IPS-18c (cell line): ENCODE measurements around the gene SLC5A4.
"Not testable (repeated sequence)": the region's sequence is repeated elsewhere in the genome, so short reads cannot be mapped to it uniquely, and the experiment has no call there.

Source experiments
- H3K4me3 ChIP-seq: 2 replicates; pipeline ENCODE4 v1.7.0; 2013; ENCODE audit warnings: low read depth, mild to moderate bottlenecking, low read length, moderate library complexity; ENCODE audit not compliant: insufficient read depth
- H3K9me3 ChIP-seq: one replicate; pipeline ENCODE4 v1.6.1; 2013; ENCODE audit warnings: mild to moderate bottlenecking, low read length, moderate library complexity; ENCODE audit not compliant: control insufficient read depth, insufficient read depth

SLC5A4 gene

DNA sequence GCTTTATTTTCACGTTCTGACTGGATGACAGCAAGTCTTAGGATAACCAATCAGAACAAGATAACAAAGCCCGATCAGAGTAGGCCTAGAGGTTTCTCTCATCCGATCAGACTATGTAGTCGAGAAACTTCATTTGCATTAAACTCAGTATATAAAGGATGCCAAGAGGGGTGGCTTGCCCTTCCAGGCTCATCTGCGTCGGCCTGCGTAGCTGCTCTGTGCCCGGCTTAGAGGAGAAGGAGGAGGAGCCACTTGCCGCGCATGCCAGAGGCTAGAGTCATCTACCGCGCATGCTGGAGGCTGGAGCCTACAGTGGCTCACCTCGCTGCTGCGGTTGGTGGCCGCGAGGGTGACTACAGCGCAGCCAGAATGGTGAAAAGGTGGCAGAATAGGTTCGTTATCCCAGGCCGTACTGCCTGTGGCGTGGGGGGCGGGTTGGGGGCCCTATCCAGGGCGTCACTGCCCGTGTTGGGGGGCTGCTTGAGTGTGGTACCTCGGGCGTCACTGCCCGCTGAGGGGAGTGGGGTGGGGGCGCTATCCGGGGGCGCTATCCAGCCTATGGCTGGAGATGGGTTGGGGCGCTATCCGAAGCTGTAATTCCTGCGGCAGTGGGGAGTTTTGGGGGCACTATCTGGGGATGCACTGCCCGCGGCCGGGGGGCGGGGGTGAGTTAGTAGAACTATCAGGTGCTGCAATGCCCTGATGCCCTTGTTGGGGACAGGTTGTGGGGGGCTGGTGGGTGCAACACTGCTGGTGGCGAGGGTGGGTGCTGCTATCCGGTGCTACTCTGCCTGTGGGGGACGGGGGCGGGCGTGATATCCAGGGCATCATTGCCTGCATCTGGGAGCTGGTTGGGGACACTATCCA, 50.1 kb downstream of the SLC5A4 start, which contains the start of gene RFPL2:
RFPL2 (minus strand) TSS at position 218 of the 867 bp plus-strand sequence. CDS start 2,622 bp downstream, outside the sequence.
- H3K4me3 ChIP-seq = peak within 1 kb of the TSS; percentile 36

DNA sequence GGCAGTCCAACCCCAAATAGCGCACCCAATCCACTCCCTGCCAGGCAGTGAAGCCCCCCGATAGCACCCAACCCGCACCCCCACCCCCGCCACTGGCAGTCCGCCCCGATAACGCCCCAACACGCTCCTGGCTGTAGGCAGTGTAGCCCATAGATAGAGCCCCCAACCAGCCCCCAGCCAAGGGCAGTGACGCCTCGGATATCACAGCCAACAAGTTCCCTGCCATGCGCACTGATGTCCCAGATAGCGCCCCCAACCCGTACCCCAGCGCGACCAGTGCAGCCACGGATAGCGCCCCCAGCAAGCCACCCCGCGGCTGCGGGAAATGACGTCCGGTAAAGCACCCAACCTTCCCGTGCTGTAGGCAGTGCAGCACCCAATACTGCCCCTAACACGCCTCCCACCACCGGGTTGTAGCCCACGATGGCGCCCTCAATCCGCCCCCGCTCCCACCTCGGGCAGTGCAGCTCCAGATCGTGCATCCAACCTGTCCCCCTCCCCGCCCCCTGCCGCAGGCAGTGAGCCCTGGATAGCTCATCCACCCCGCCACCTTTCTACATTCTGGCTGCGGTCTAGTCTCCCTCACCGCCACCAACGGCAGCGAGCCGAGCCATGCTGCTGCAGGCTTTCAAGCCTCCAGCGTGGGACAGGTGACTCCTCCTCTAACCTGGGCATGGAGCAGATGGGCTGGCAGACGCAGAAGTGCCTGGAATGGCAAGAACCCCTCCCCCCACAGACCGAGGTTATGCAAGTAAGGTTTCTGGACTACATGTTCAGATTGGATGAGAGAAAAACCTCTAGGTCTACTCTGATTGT, 50.9 kb downstream of the SLC5A4 start:
- peaks cover 3% of the 10 kb centered on the region for H3K9me3 ChIP-seq
- H3K4me3 ChIP-seq = peak overlapping the region; percentile 36

More for the DNA sequence above, 50.1 kb downstream of the SLC5A4 start, which contains the start of gene RFPL2:
- peaks cover 3% of the 10 kb centered on the region for H3K9me3 ChIP-seq

DNA sequence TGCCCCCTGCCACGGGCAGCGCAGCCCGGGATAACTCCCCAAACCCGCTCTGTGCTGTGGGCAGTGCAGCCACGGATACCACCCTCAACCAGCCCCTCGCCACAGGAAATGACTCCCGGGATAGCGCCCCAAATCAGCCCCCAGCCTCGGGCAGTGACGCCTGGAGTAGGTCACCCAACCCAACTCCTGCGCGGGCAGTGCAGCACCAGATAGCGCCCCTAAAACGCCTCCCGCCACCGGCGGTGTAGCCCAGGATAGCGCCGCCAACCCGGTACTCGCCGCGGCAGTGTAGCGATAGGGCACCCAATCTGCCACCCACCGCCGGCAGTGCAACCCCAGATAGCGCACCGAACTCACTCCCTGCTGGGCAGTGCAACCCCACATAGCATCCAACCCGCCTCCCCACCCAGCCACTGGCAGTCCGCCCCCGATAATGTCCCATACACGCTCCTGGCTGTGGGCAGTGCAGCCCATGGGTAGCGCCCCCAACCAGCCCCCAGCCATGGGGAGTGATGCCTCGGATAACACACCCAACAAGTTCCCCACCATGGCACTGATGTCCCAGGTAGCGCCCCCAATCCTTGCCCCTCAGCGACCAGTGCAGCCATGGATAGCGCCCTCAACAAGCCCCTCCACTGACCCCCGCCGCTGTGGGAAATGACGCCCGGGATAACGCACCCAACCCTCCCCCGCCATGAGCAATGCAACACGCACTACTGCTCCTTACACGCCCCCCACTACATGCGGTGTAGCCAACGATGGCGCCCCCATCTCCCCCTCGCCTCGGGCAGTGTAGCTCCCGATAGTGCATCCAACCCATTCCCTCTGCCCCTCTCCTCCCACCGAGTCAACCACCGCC, 51.7 kb downstream of the SLC5A4 start:
- Histone ChIP-seq H3K9me3 (peaks cover 3% of the 10 kb centered on the region), H3K4me3 (peak overlapping the region; percentile 36)

DNA sequence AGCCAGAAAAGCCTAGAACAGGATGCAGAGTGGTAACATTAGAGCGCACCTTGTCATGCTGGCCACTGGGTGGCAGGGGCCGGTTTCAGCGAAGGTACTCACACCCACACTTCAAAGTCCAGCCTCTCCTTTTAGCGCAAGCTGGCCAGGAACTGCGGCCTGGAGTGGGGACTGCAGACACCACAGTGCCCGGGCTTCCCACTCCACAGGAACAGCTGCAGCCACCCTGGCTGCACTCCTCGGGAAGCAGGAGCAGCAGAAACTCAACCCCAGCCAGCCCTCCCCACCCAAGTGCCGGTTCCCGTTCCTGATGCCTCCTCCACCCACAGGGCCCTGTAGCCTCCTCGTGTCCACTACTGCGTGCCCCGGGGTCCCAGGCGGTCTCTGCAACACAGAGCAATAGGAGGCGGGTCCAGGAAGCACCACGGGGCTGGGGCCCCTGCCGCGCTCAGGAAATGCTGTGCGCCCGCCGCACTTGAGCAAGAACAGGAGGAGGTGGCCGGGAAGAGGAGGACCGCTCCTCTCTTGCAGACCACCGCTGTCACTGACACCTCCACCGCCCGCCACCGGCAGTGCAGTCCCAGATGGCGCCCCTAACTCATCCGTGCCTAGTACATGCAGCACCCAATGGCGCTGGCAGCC, 52.5 kb downstream of the SLC5A4 start:
- H3K4me3 ChIP-seq = peak overlapping the region; percentile 36
- H3K9me3 ChIP-seq = peaks cover 3% of the 10 kb centered on the region

DNA sequence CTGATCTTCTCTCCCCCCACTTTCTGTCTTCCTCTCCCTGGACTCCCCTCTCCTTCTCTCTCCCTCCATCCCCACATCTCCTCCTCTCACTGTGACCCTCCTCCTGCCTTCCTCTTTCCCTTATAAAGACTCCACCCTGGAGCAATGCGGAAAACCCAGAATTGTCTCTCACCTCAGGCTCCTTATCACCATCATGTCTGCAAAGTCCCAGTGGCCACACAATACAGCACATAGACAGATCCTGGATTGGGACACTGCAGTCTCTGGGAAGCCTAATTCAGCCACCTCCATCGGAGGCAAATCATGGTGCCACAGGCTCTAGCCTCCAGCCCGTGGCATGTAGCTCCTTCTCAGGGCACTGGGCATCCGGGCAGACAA, 53.0 kb downstream of the SLC5A4 start:
- peak overlapping the region; percentile 36; the same call in 1 of the 2 replicates for H3K4me3 ChIP-seq
- H3K9me3 ChIP-seq = peaks cover 3% of the 10 kb centered on the region

DNA sequence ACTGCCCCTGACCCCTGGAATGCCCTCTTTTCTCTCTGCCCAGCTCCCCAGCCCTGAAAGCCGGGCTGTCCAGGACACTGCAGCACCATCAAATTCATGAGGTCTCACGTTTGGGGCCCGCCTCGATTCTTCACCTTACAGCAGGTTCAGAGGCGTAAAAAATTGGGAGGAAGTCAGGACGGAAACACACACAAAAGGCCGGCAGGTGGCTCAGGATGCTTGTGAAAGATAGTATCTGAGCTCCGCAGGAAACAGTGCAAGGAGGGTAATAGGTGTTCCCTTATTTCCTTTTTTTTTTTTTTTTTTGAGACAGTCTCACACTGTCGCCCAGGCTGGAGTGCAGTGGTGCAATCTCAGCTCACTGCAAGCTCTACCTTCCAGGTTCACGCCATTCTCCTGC, 54.4 kb downstream of the SLC5A4 start:
- no peak overlapping the region for H3K4me3 ChIP-seq
- H3K9me3 ChIP-seq = peaks cover 3% of the 10 kb centered on the region

DNA sequence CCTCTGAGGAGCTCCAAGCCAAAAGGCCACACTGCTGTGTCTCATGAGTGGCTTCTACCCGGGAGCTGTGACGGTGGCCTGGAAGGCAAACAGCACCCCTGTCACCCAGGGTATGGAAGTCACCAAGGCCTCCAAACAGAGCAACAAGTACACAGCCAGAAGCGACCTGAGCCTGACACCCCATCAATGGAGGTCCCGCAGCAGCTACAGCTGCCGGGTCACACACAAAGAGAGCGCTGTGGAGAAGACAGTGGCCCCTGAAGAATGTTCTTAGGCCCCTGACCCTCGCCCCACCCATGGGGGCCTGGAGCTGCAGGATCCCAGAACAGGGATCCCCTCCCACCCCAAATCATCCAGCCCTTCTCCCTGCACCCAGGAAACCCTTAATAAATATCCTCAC, 55.2 kb downstream of the SLC5A4 start:
- Histone ChIP-seq H3K9me3 (peaks cover 3% of the 10 kb centered on the region), H3K4me3 (no peak overlapping the region)

DNA sequence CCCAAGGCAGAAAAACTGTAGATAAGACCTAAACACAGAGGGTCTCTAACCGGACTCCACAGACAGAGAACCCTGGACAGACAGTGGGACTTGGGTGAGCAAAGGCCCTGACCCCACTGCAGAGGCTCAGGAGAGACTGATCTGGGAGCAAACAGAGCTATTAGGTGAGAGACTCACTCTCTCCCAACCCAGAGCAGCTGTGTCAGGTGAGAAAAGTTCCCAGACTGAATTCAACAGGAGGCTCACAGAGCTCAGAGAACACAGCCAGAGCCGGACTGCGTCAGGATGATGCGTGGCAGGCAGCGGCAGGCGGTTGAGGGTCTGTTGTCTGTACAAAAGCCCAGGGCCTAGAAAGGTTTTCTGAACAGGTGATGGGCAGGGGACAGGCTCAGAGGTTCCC, 55.8 kb downstream of the SLC5A4 start:
- no peak overlapping the region for H3K4me3 ChIP-seq

DNA sequence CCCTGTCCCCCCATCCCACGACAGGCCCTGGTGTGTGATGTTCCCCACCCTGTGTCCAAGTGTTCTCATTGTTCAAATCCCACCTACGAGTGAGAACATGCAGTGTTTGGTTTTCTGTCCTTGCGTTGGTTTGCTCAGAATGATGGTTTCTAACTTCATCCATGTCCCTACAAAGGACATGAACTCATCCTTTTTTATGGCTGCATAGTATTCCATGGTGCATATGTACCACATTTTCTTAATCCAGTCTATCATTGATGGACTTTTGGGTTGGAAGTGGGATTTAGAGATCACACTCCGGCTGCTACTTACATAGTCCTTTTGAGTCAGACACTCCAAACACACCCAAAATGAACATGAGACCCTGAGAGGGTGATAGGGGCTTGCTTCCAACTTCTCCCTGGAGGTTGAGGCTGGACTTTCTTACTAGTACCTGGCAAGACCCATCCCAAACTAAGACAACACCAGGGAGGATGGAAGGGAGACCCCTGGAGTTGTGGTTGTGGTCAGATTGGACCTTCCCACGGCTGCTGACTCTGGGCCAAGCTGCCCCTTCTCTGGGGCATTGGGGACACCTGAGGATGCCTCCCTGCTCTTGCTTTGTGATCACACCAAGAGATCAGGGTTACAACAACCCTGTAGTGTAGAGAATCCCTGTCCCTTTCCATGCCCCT, 57.5 kb downstream of the SLC5A4 start:
- H3K4me3 ChIP-seq, H3K9me3 ChIP-seq: not testable (repeated sequence)

More for the DNA sequence above, 55.8 kb downstream of the SLC5A4 start:
- peaks cover 3% of the 10 kb centered on the region for H3K9me3 ChIP-seq

DNA sequence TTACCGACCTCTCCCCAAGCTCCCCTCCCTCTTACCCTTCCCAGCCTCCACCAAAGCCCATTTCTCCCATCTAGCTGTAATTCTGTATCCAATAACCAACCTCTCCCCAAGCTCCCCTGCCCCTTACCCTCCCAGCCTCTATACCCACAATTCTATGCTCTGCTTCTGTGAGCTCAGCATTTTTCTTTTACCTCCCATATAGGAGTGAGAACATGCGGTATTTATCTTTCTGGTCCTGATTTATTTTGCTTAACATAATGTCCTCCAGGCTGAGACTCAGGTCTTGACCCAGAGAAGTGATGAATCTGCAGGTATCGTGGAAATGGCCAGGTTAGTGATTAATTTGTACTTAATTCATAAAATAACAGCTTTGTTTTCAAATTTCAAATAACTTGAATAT, 59.2 kb downstream of the SLC5A4 start:
- not testable (repeated sequence) for H3K9me3 ChIP-seq, H3K4me3 ChIP-seq

DNA sequence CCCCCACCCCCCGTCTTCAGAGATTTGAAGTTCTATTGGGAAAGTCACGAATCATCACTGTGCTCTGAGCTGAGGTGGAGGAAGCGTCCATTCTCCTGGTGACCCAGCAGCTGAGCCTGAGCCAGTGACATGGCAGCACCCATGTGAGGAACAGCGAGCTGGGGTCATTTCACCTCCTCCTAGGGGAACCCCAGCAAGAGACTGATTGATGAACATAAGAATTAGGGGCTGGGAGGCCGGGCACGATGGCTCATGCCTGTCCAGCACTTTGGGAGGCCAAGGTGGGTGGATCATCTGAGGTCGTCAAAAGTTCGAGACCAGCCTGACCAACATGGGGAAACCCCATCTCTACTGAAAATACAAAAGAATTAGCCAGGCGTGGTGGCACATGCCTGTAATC, 61.8 kb downstream of the SLC5A4 start:
- H3K4me3 ChIP-seq, H3K9me3 ChIP-seq: not testable (repeated sequence)

DNA sequence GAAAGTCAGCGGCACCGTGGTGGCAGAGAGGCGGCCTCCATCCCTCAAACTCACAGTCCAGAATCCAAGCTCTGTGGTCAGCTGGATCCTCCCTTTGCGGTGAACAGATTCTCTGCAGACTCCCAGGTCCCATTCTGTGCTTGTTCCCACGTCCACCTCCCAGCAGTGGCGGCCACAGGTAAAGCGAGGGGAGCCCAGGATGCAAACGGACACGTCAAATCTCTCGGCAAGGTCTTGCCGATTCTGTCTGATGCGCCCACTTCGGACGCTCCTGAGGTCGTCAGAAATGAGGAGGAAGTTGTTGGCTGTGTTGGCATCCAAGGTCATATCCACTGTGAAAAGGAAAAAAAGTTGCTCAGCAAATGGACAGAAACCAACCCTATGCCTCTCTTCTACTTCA, 64.1 kb downstream of the SLC5A4 start:
- H3K4me3 ChIP-seq, H3K9me3 ChIP-seq: not testable (repeated sequence)

DNA sequence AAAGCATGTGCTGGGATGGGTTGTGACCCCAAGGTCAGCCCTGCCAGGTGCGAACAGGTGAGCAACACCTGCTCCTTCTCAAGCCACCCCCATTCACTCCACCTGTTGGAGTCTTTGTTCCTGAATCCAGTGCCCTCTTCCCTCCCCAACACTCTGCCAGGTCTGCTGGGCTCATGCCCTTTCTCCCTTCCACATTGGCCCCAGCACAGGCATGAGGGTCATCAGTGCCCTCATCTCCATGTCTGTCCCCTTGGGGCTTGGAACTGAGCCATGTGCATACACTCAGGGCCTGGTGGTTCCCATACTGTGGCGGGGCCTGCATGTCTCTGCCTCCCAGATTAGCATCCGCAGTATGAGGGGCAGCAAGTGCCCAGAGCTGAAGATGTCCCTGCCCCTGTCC, 69.3 kb downstream of the SLC5A4 start:
- peaks cover 2% of the 10 kb centered on the region for H3K9me3 ChIP-seq
- H3K4me3 ChIP-seq = no peak overlapping the region

DNA sequence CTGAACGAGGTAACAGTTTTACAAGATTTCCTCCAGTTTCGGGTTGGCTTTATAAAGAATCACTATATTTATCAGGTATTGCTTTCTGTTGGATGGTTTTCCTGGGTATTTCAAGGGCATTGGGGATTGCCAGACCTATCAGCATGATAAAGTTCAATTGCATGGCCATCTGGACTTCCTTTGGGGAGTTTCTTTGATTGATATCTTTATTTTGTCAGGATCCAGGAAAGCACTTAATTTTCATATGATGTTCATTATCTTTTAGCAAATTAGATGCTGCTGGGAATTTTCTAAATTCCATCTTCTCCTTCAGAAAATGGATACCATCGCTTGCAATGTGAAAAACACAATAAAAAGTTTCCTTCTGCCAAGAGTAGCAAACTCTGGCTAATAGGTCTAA, 71.5 kb downstream of the SLC5A4 start:
- Histone ChIP-seq H3K4me3 (no peak overlapping the region), H3K9me3 (peaks cover 2% of the 10 kb centered on the region)

DNA sequence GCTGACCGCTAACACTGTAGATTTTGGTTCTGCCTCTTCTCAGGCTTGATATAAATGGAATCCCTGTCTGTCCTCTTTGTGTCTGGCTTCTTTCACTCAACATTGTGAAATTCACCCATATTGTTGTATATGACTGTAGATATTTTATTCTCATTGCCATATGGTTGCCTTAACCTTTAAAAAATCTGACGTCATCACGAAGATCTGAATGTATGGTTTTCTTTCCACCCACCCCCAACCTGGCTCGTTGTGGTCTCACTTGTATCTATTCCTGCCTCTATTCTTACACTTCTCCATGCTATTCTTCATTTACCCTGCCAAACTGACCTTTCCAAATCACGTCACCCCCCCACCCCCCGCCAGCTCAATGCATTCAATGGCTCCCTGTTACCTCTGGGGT, 74.1 kb downstream of the SLC5A4 start:
- no peaks in the 10 kb centered on the region for H3K9me3 ChIP-seq
- H3K4me3 ChIP-seq = no peak overlapping the region

DNA sequence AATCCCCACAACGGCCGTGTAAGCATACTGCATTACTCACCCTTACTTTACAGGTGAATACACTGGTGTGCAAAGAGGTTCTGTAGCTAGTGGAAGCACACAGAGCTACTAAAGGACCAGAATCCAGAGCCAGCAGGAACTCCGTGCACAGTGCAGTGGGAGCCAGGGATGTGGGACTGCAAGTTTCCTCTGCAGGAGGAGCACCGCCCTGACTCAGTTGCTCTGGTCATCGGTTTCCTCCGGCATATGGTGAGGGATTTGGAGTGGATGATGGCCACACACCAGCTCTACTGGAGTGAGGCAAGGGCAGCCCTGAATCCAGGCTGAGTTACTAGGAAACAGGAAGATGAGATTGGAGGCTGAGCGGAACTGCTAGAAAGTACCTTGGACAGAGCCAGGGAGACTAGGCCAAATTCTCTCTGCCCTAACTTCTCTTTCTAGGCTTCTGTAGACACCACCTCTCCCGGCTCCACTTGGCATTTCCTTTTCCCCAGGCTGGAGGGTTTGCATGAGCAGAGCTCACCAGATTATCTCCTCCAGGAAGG, 77.9 kb downstream of the SLC5A4 start:
- Histone ChIP-seq H3K4me3 (no peak overlapping the region), H3K9me3 (no peaks in the 10 kb centered on the region)
